Measurements from ENCODE around the gene ERRFI1.

Gene ERRFI1

DNA sequence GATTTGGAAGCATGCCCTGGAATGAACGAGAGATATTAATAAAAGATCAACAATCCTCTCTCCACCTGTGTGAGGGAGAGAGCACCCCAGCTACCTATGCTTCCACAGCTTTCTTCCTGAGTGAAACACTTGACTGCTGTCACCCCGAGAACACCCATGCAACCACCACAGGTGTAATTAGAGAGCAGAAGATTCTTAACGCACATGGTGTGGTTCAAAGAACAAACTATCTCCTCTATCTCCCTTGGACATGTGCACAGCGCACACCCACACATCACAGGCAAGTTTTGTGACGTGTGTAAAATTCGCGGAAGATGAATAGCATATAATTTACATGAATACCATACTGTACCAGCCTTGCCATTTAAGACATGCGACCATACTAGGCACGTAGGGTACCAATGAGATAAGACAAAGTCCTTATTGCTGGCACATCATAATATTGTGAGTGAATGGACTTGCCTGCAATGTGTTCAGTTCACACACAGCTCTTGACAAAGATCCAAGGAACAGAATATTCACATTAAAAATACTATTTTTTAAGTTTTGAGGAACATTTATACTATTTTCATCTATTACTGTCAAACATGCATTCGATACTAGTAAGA lies 11.6 kb downstream of the ERRFI1 start:
- H3K4me3 ChIP-seq (ENCODE audit: low read length) = no peak overlapping the region
- TF ChIP-seq, protein P1, sequence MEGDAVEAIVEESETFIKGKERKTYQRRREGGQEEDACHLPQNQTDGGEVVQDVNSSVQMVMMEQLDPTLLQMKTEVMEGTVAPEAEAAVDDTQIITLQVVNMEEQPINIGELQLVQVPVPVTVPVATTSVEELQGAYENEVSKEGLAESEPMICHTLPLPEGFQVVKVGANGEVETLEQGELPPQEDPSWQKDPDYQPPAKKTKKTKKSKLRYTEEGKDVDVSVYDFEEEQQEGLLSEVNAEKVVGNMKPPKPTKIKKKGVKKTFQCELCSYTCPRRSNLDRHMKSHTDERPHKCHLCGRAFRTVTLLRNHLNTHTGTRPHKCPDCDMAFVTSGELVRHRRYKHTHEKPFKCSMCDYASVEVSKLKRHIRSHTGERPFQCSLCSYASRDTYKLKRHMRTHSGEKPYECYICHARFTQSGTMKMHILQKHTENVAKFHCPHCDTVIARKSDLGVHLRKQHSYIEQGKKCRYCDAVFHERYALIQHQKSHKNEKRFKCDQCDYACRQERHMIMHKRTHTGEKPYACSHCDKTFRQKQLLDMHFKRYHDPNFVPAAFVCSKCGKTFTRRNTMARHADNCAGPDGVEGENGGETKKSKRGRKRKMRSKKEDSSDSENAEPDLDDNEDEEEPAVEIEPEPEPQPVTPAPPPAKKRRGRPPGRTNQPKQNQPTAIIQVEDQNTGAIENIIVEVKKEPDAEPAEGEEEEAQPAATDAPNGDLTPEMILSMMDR (conservative IDR thresholded peaks at IDR 0.05; ENCODE audit: low read depth, low read length) = no peak
- no peak for DNase-seq (ENCODE audit: low read depth)

DNA sequence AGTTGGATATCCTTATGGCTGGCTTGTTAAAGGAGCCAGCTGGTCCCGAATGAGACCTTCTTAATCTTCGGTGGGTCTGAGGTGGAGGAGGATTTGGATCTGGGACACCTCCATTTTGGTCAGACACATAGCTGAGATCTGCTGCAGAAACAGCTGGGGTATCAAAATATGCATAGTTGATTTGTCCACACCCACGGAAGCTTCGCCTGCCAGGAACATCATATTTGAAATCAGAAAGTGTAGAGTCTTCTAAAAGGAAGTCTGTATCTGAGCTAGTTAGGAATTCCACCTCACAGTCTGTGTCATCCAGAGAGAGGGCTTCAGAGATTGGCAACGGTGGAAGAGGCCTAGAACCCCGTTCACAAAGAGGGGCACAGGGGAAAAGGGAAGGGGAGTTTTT lies 12.3 kb downstream of the ERRFI1 start:
- no peak for DNase-seq (ENCODE audit: low read depth)
- H3K4me3 ChIP-seq (ENCODE audit: low read length) = no peak overlapping the region
- TF ChIP-seq, protein P1 (conservative IDR thresholded peaks at IDR 0.05; ENCODE audit: low read depth, low read length) = no peak

DNA sequence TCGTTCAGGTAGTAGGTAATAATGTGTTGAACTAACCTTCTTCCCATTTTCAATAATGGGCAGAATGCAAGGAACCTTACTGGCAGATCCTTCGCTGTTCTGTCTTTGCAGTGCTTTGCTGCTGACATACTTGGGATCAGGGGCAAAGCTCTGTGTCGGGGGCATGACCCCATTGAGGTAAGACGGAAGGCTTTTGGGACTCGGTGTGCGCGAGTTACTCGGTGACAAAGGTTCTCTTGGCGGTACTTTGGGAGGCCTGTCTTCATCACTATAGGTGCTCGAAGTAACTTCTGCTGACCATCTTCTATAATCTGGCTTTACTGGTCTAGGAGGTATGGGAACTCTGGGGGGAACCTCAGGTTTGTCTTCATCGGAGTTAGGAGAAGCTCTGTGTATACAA lies 12.7 kb downstream of the ERRFI1 start:
- no peak for DNase-seq (ENCODE audit: low read depth)
- TF ChIP-seq, protein P1 (conservative IDR thresholded peaks at IDR 0.05; ENCODE audit: low read depth, low read length) = no peak
- H3K4me3 ChIP-seq (ENCODE audit: low read length) = no peak overlapping the region

DNA sequence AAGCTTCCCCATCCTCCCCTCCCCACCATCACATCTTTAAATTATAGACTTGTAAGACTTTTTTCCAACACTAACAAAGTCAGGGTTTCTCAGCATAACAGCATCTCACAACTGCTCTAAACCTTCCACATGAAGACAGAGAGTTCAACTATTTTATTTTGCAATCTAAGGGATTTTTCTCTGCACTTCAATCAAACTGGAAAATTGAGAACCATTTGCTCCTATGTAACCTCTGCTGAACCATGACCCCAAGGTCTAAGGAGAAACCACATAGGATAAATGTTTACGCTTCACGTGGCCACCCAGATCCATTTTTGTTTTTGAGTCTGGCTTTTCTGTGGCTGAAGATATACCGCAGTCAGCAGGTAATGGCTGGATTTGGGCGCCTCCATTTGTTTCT lies 13.2 kb downstream of the ERRFI1 start:
- no peak overlapping the region for H3K4me3 ChIP-seq (ENCODE audit: low read length)
- no peak for DNase-seq (ENCODE audit: low read depth)
- TF ChIP-seq, protein P1 (conservative IDR thresholded peaks at IDR 0.05; ENCODE audit: low read depth, low read length) = no peak

DNA sequence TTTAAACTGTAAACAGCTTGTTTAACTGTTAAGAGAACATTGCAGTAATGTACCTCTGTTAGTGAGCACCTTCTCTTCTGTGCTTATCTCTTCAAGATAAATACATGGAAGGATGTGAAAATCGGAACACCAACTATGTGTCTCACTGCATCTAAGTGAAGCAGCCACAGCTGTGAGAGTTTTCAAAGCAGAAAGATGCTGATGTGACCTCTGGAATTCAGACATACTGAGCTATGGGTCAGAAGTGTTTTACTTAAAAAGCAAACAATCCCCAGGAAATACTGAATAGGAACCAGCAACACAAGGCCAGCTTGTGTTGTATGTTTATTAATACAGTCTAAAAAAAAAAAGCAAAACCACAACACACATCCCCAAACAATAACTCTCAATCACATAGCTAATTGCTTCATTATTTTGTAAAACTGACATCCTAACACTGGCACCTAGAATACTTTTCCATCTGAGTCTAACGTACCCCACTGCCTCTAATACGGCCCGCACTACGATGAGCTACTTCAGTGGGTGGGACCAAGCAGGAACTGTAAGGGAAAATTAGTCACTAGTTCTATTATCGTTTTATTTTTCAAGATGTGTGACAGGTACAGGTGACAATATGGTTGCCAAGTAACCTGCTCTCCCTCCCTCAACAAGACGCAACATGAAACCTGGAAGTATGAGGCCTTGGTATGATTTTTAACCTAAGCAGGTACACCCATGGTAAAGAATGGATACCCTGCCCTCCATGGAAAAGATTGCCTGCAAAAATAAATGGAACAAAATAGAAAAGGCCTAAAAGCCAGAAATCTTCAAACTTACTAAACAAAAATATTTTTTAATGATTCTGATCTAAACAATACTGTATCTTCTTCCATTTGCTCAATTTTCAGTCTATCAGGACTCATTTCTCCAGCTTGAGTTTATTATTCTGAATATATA lies 13.9 kb downstream of the ERRFI1 start:
- DNase-seq (ENCODE audit: low read depth) = no peak
- no peak overlapping the region for H3K4me3 ChIP-seq (ENCODE audit: low read length)
- TF ChIP-seq, protein P1 (conservative IDR thresholded peaks at IDR 0.05; ENCODE audit: low read depth, low read length) = no peak

DNA sequence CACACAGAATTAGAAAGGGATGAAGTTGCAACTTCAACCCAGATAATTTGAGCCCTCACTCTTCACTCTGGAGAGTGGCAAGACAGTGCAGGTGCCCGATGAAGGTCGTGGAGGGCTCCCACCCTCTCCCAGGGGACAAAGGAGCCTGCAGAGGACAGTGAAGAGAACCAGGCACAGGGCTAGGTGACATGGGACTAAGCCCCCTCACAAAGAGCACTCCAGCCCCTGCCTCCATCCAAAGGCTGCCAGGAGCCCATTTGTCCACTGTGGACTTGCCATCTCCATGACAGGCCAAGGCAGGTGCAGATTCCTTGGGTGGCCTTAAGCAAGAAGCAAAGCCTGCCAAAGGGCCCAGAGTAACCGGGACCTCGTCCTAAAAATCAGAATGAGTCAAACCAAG lies 15.1 kb downstream of the ERRFI1 start:
- no peak for DNase-seq (ENCODE audit: low read depth)
- TF ChIP-seq, protein P1 (conservative IDR thresholded peaks at IDR 0.05; ENCODE audit: low read depth, low read length) = no peak
- no peak overlapping the region for H3K4me3 ChIP-seq (ENCODE audit: low read length)

Data from retinal pigment epithelial cell (primary cell).